Measurements from ENCODE around the gene FOXL2. TPM values are rescaled to one million over a fixed set of nuclear protein-coding genes. Genes with fewer than 3 reads are reported as not detected.

FOXL2 gene
- total RNA-seq (under 1 TPM in 2 of 4 donors, not detected in 2; 0.38 to 0.39 TPM), polyA plus RNA-seq (under 1 TPM in 2 of 3 donors, not detected in 1; 0.01 to 0.05 TPM)
- long read RNA-seq, donor 1, result 0 reads
- long read RNA-seq, donor 2, result 0 reads

GRCh38 chr3:138946663-138947494, at the start of gene FOXL2, which contains the start of gene FOXL2NB:
Gene FOXL2, minus strand, starts transcription at chr3:138947137. Its CDS starts 415 bp downstream, at chr3:138946722.
Gene FOXL2NB, plus strand, starts transcription at chr3:138947217. Its CDS starts 148 bp downstream, at chr3:138947365.
- TF ChIP-seq CTCF (IDR thresholded peaks at IDR 0.05), result no peak
- DNase-seq (peak in 1 of 2 donors; percentile 56), ATAC-seq (peak; percentile 39 to 64 (median 41))
- no peaks in the 10 kb centered on the region for H3K36me3 ChIP-seq (ENCODE audit: insufficient read depth in 1 of 2, low read depth in 1 of 2)
- H3K27ac ChIP-seq, result no peak within 1 kb of the TSS
- H3K4me3 ChIP-seq, result peak within 1 kb of the TSS; percentile 72
- H3K4me1 ChIP-seq, result peaks cover 17% of the 10 kb centered on the region
- intact Hi-C loops (cut with DNase I), result no loop called here
- no peaks in the 10 kb centered on the region for H3K9me3 ChIP-seq
- 2 to 4% (median 3%) methylated on average over 72 to 78 of the region's 78 CpGs for WGBS, 3 donors
- peaks cover 0 to 98% (median 45%) of the 10 kb centered on the region in 3 donors for H3K27me3 ChIP-seq (ENCODE audit: insufficient read depth in 3 of 3, low read length in 2 of 3)

GRCh38 chr3:138995706-138996105, 48.8 kb upstream of the FOXL2 start:
- Histone ChIP-seq H3K9me3 (peaks cover 10% of the 10 kb centered on the region), H3K4me3 (no peak overlapping the region), H3K27ac (no peak overlapping the region), H3K27me3 (ENCODE audit: insufficient read depth in 3 of 3, low read length in 2 of 3) (no peaks in the 10 kb centered on the region), H3K36me3 (ENCODE audit: insufficient read depth in 1 of 2, low read depth in 1 of 2) (no peaks in the 10 kb centered on the region), H3K4me1 (no peaks in the 10 kb centered on the region)
- 87 to 92% (median 91%) methylated on average over 1 of the region's 1 CpG for WGBS, 3 donors
- intact Hi-C loops (cut with DNase I), result no loop called here
- DNase-seq (no peak), ATAC-seq (no peak)
- no peak for TF ChIP-seq CTCF (IDR thresholded peaks at IDR 0.05)

GRCh38 chr3:138987181-138987580, 40.2 kb upstream of the FOXL2 start:
- H3K9me3 ChIP-seq, result no peaks in the 10 kb centered on the region
- no peak overlapping the region for H3K4me3 ChIP-seq
- ATAC-seq (no peak), DNase-seq (no peak)
- intact Hi-C loops (cut with DNase I), result no loop called here
- no peak for TF ChIP-seq CTCF (IDR thresholded peaks at IDR 0.05)
- WGBS, 3 donors, result 64 to 70% (median 65%) methylated on average over 2 of the region's 2 CpGs
- H3K36me3 ChIP-seq (ENCODE audit: insufficient read depth in 1 of 2, low read depth in 1 of 2), result no peaks in the 10 kb centered on the region
- H3K27ac ChIP-seq, result no peak overlapping the region
- no peaks in the 10 kb centered on the region for H3K27me3 ChIP-seq (ENCODE audit: insufficient read depth in 3 of 3, low read length in 2 of 3)
- no peaks in the 10 kb centered on the region for H3K4me1 ChIP-seq

GRCh38 chr3:138985932-138986331, 39.0 kb upstream of the FOXL2 start:
- Histone ChIP-seq H3K4me3 (no peak overlapping the region), H3K27ac (no peak overlapping the region), H3K36me3 (ENCODE audit: insufficient read depth in 1 of 2, low read depth in 1 of 2) (no peaks in the 10 kb centered on the region), H3K9me3 (no peaks in the 10 kb centered on the region), H3K4me1 (no peaks in the 10 kb centered on the region), H3K27me3 (ENCODE audit: insufficient read depth in 3 of 3, low read length in 2 of 3) (no peaks in the 10 kb centered on the region)
- no peak for TF ChIP-seq CTCF (IDR thresholded peaks at IDR 0.05)
- 39 to 51% (median 47%) methylated on average over 4 of the region's 4 CpGs for WGBS, 3 donors
- no peak for ATAC-seq
- intact Hi-C loops (cut with DNase I), result no loop called here
- DNase-seq, result no peak

Measured in psoas muscle (tissue), 8 donors.